Neutrophil (primary cell): Measurements from ENCODE around the gene CNPY3.

Source experiments
- H3K27ac ChIP-seq: fragments of 200-600 bp; sonication (generic); 2 replicates; pipeline ENCODE4 v1.5.1; 2016; ENCODE audit warnings: mild to moderate bottlenecking, moderate library complexity
- H3K27me3 ChIP-seq: fragments of 200-600 bp; sonication (generic); 2 replicates; pipeline ENCODE4 v1.6.0; 2016; ENCODE audit warnings: mild to moderate bottlenecking
- H3K36me3 ChIP-seq: fragments of 200-600 bp; sonication (generic); 2 replicates; pipeline ENCODE4 v1.5.1; 2017
- H3K4me1 ChIP-seq, 2 experiments: fragments of 200-600 bp in 1 of 2; sonication (generic) in 1 of 2; 1 replicate in 1 of 2; 2 replicates in 1 of 2; pipeline versions ENCODE4 v1.5.1 to v1.6.1; 2013 to 2016; ENCODE audit warnings: low read depth in 1 of 2, low read length in 1 of 2, mild to moderate bottlenecking in 1 of 2, moderate library complexity in 1 of 2; ENCODE audit not compliant: control insufficient read depth in 1 of 2, insufficient read depth in 1 of 2
- H3K4me3 ChIP-seq, 2 experiments: fragments of 200-600 bp in 1 of 2; sonication (generic) in 1 of 2; 1 replicate in 1 of 2; 2 replicates in 1 of 2; pipeline ENCODE4 v1.5.1; 2013 to 2016; ENCODE audit warnings: low read depth in 1 of 2, low read length in 1 of 2, mild to moderate bottlenecking in 1 of 2, moderate library complexity in 1 of 2
- H3K9me3 ChIP-seq: fragments of 200-600 bp; sonication (generic); 2 replicates; pipeline ENCODE4 v1.5.1; 2016
- CTCF ChIP-seq: fragments of 200-600 bp; sonication (generic); IDR thresholded peaks from 2 replicates; pipeline ENCODE4 v1.5.1; 2016; ENCODE audit warnings: antibody characterized with exemption

Gene CNPY3

GRCh38 chr6:42935322-42935721 lies 6.0 kb downstream of the CNPY3 start:
- no peaks in the 10 kb centered on the region for H3K27me3 ChIP-seq
- H3K36me3 ChIP-seq, result peaks cover 67% of the 10 kb centered on the region
- no peaks in the 10 kb centered on the region for H3K9me3 ChIP-seq
- peak overlapping the region; percentile 100 for H3K27ac ChIP-seq
- no peak for TF ChIP-seq CTCF
- H3K4me1 ChIP-seq, result peaks cover 53 to 57% of the 10 kb centered on the region in 2 experiments
- H3K4me3 ChIP-seq, result peak overlapping the region in 1 of 2 experiments; percentile 100

GRCh38 chr6:42936398-42936797 lies 7.1 kb downstream of the CNPY3 start:
- no peak for TF ChIP-seq CTCF
- Histone ChIP-seq H3K27ac (peak overlapping the region; percentile 100), H3K4me1 (peaks cover 43 to 46% of the 10 kb centered on the region in 2 experiments), H3K4me3 (no peak overlapping the region), H3K27me3 (no peaks in the 10 kb centered on the region), H3K36me3 (peaks cover 76% of the 10 kb centered on the region), H3K9me3 (no peaks in the 10 kb centered on the region)

DNA sequence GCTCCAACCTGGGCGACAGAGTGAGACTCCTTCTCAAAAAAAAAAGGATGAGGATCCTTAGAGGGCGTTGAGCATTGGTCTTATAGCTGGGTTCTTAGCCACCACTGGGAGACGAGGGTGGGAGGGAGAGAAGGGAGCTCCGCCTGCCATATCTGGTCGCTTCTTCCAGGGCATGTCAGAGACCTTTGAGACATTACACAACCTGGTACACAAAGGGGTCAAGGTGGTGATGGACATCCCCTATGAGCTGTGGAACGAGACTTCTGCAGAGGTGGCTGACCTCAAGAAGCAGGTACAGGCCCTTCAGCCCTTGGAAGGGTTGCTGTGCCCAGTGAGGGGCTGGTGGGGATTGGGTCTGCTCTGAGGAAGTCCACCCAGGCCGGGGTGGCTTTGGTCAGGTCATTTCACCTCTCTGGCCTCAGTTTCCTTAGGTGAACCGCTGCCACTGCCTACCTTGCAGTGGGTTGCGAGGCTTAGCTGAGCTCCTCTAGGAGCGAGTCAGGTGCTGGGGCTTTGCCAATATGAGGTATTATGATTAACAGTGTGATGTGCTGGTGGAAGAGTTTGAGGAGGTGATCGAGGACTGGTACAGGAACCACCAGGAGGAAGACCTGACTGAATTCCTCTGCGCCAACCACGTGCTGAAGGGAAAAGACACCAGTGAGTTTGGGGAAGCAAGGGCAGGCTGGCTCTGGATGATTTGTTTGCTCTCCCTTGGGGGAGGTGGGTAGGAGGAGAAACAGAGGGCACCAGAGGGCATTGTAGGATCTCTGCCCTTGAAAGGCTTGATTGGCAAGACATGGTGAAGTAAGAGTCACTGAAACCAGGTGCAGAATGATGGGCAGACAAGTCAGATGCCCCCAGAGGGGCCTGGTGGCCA lies 8.5 kb downstream of the CNPY3 start:
- Histone ChIP-seq H3K27me3 (no peaks in the 10 kb centered on the region), H3K36me3 (peaks cover 83% of the 10 kb centered on the region), H3K9me3 (no peaks in the 10 kb centered on the region), H3K27ac (peak overlapping the region; percentile 56), H3K4me3 (no peak overlapping the region), H3K4me1 (peaks cover 29 to 32% of the 10 kb centered on the region in 2 experiments)
- no peak for TF ChIP-seq CTCF

DNA sequence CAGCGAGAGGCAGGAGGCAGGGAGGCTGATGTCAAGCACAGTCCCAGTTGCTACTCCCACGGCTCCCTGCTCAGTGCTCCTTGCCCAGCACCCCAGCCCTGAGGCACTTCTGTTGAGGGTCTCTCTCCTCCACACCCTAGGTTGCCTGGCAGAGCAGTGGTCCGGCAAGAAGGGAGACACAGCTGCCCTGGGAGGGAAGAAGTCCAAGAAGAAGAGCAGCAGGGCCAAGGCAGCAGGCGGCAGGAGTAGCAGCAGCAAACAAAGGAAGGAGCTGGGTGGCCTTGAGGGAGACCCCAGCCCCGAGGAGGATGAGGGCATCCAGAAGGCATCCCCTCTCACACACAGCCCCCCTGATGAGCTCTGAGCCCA lies 9.1 kb downstream of the CNPY3 start:
- Histone ChIP-seq H3K27ac (peak overlapping the region; percentile 56), H3K4me3 (no peak overlapping the region), H3K27me3 (no peaks in the 10 kb centered on the region), H3K9me3 (no peaks in the 10 kb centered on the region), H3K36me3 (peaks cover 89% of the 10 kb centered on the region), H3K4me1 (peaks cover 23 to 26% of the 10 kb centered on the region in 2 experiments)
- no peak for TF ChIP-seq CTCF

GRCh38 chr6:42938987-42939809 lies 9.9 kb downstream of the CNPY3 start:
- Histone ChIP-seq H3K27ac (peak overlapping the region; percentile 56), H3K27me3 (no peaks in the 10 kb centered on the region), H3K4me1 (peaks cover 15 to 18% of the 10 kb centered on the region in 2 experiments), H3K36me3 (peaks cover 96% of the 10 kb centered on the region), H3K9me3 (no peaks in the 10 kb centered on the region), H3K4me3 (no peak overlapping the region)
- TF ChIP-seq CTCF, result no peak
